Prostate gland (tissue), 2 donors: Measurements from ENCODE around the gene ZNF567. TPM values are rescaled to one million over a fixed set of nuclear protein-coding genes. Genes with fewer than 3 reads are reported as not detected.

Experiments
- DNase-seq: peaks from one replicate; pipeline ENCODE4 v3.0.0-alpha.2; 2019; ENCODE audit warnings: low spot score
- H3K27ac ChIP-seq, 2 donors: fragments of 200-600 bp; sonication (generic); 2 replicates each; pipeline ENCODE4 v1.5.1; 2017 to 2019
- H3K27me3 ChIP-seq: fragments of 200-600 bp; sonication (generic); replicated peaks from 2 replicates; pipeline ENCODE4 v1.5.1; 2019; ENCODE audit not compliant: insufficient read depth
- H3K36me3 ChIP-seq, 2 donors: fragments of 200-600 bp; sonication (generic); 1 replicate in 1 of 2; 2 replicates in 1 of 2; pipeline versions ENCODE4 v1.5.1 to v1.8.1; 2017 to 2019
- H3K4me1 ChIP-seq: fragments of 200-600 bp; sonication (generic); replicated peaks from 2 replicates; pipeline ENCODE4 v1.5.1; 2019
- H3K4me3 ChIP-seq, 2 donors: fragments of 200-600 bp; sonication (generic); 2 replicates each; pipeline ENCODE4 v1.5.1; 2017 to 2019
- H3K9me3 ChIP-seq: fragments of 200-600 bp; sonication (generic); 2 replicates; pipeline ENCODE4 v1.5.1; 2017
- POLR2A ChIP-seq: fragments of 450-650 bp; IDR thresholded peaks from one replicate; pipeline ENCODE4 v1.6.1; 2016; ENCODE audit warnings: antibody characterized with exemption, mild to moderate bottlenecking
- POLR2AphosphoS5 ChIP-seq: sonication (generic); formaldehyde crosslinking; IDR thresholded peaks from one replicate; pipeline ENCODE4 v1.6.1; 2017; ENCODE audit warnings: antibody characterized with exemption
- WGBS: methylation state at CpG from one replicate; pipeline ENCODE4 v1.1.5; 2018; 5-methylcytosine and 5-hydroxymethylcytosine counted together
- intact Hi-C: fragments of 100-400 bp; cut with DNase I; formaldehyde crosslinking; loops from one replicate; pipeline ENCODE4 v1.14.2; 2022
- total RNA-seq, 2 donors: library from RNA; depleted of rRNA; stranded (reverse); fragments of >200 nt; gene quantifications; one replicate each; pipeline ENCODE4 v1.1.0, GENCODE V29; 2016
- TF ChIP-seq, protein P1 (sequence below), 4 experiments: fragments of 200-600 bp in 2 of 4; fragments of 450-650 bp in 2 of 4; sonication (generic) in 2 of 4; IDR thresholded peaks; 1 replicate in 3 of 4; 2 replicates in 1 of 4; pipeline ENCODE4 v1.5.1; 2016 to 2019; ENCODE audit warnings: antibody characterized with exemption in 4 of 4, mild to moderate bottlenecking in 2 of 4, moderate library complexity in 2 of 4

ZNF567 gene
- total RNA-seq, 2 donors from 2014 or later, result 10.4 to 10.9 TPM

DNA sequence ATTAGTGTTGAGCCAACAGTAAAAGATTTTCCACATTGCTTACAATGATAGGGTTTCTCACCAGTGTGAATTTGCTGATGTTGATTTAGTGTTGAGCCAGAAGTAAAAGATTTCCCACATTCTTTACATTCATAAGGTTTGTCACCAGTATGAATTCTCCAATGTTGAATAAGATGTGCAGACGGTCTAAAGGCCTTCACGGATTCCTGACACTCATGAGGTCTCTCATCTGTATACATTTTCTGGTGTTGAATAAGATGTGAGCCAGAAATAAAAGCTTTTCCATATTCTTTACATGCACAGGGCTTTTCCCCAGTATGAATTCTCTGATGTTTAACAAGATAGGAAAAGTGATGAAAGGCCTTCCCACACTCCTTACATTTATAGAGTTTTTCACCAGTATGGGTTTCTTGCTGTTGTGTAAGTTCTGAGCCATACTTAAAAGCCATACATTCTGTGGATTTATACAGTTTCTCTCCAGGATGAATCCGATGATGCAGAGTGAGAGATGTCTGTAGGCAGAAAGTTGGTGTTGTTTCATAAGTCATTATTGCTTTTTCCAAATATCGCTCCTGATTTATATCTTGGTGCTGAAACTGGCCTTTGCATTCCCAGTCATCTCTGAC is 62.8 kb downstream of the ZNF567 start:
- H3K9me3 ChIP-seq, result peaks cover 6% of the 10 kb centered on the region
- peaks cover 5 to 6% of the 10 kb centered on the region in 2 donors for H3K36me3 ChIP-seq
- no peak for TF ChIP-seq POLR2A
- TF ChIP-seq, protein P1, sequence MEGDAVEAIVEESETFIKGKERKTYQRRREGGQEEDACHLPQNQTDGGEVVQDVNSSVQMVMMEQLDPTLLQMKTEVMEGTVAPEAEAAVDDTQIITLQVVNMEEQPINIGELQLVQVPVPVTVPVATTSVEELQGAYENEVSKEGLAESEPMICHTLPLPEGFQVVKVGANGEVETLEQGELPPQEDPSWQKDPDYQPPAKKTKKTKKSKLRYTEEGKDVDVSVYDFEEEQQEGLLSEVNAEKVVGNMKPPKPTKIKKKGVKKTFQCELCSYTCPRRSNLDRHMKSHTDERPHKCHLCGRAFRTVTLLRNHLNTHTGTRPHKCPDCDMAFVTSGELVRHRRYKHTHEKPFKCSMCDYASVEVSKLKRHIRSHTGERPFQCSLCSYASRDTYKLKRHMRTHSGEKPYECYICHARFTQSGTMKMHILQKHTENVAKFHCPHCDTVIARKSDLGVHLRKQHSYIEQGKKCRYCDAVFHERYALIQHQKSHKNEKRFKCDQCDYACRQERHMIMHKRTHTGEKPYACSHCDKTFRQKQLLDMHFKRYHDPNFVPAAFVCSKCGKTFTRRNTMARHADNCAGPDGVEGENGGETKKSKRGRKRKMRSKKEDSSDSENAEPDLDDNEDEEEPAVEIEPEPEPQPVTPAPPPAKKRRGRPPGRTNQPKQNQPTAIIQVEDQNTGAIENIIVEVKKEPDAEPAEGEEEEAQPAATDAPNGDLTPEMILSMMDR (IDR thresholded peaks at IDR 0.05), result no peak
- no peak for TF ChIP-seq POLR2AphosphoS5
- 100% methylated on average over 4 of the region's 4 CpGs for WGBS
- no peak overlapping the region for H3K27ac ChIP-seq
- H3K27me3 ChIP-seq, result no peaks in the 10 kb centered on the region
- intact Hi-C loops, result no loop called here
- no peak overlapping the region for H3K4me3 ChIP-seq
- no peak for DNase-seq
- H3K4me1 ChIP-seq, result no peaks in the 10 kb centered on the region

Other genes starting within 250 kb of the ZNF567 start
- gene ZNF566, start 198.1 kb upstream of the ZNF567 start, total RNA-seq, result 10 to 100 TPM in 1 of 2 donors, 1 to 10 TPM in 1; 9.6 to 20.7 TPM
- gene ZNF260, start 159.3 kb upstream of the ZNF567 start, total RNA-seq, result 10 to 100 TPM in 1 of 2 donors, 1 to 10 TPM in 1; 6.2 to 11.9 TPM
- 10 to 100 TPM in 1 of 2 donors, 1 to 10 TPM in 1; 8.4 to 13.5 TPM for gene ZNF529, start 114.3 kb upstream of the ZNF567 start, total RNA-seq
- 10 to 100 TPM in 1 of 2 donors, 1 to 10 TPM in 1; 9.6 to 10.9 TPM for gene ZNF382, start 82.3 kb upstream of the ZNF567 start, total RNA-seq
- 10 to 100 TPM in 1 of 2 donors, 1 to 10 TPM in 1; 8.3 to 10.3 TPM for gene ZNF461, start 20.8 kb upstream of the ZNF567 start, total RNA-seq
- 1 to 10 TPM; 2.4 to 10.0 TPM for gene ZNF850, start 85.2 kb downstream of the ZNF567 start, total RNA-seq
- 10 to 100 TPM in 1 of 2 donors, 1 to 10 TPM in 1; 5.5 to 13.3 TPM for gene ZNF790, start 150.8 kb downstream of the ZNF567 start, total RNA-seq
- 10 to 100 TPM in 1 of 2 donors, 1 to 10 TPM in 1; 4.1 to 12.6 TPM for gene ZNF345, start 163.3 kb downstream of the ZNF567 start, total RNA-seq
- 1 to 10 TPM; 3.2 to 3.3 TPM for gene ZNF829, start 228.7 kb downstream of the ZNF567 start, total RNA-seq
- 10 to 100 TPM in 1 of 2 donors, 1 to 10 TPM in 1; 9.2 to 14.1 TPM for gene ZNF568, start 228.7 kb downstream of the ZNF567 start, total RNA-seq